HG03060 (cell line): ENCODE measurements around the gene ZBTB7B.

Source experiments
- ATAC-seq: cut with Tn5 transposase; IDR thresholded peaks from one replicate; pipeline ENCODE4 v1.9.1; 2021; ENCODE audit warnings: low read depth, moderate number of reproducible peaks; ENCODE audit not compliant: unreplicated experiment

ZBTB7B gene

DNA sequence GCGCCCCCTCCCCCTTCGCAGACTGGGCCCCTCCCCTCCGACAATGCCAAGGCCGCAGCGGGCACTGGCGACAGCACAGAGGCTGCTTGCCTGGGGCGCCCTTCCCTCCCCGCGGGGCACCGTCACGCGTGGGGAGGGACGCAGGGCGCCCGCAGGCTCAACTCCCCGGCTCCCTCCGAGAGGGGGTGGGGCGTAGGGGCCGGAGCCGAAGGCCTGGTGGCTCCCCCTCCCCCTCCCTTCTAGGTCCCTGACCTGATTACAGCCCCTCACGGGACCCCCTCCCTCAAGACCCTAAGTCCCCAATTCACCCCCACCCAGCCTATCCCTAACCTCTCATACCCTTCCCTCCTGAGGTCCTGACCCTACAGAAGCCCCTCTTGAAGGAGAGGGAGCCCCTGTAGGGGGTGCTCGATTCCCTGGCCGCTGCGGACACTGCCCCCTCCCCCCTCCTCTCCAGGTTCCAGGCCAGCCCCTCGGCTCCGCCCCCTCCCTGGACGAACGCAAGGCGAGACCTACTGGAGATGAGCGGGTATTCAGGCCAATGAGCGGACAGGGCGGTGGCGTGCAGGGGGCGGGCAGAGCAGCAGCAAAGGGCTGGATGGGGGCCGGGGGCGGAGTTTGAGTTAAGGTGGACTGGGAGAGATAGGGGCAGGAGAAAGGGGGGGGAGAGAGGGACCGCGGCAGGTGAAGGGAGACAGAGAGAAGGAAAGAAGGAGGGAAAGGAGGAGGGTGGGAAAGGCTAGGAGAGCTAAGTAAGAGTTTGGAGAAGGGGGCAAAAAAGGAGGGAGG, 733 bp upstream of the ZBTB7B start:
- ATAC-seq, result no peak

DNA sequence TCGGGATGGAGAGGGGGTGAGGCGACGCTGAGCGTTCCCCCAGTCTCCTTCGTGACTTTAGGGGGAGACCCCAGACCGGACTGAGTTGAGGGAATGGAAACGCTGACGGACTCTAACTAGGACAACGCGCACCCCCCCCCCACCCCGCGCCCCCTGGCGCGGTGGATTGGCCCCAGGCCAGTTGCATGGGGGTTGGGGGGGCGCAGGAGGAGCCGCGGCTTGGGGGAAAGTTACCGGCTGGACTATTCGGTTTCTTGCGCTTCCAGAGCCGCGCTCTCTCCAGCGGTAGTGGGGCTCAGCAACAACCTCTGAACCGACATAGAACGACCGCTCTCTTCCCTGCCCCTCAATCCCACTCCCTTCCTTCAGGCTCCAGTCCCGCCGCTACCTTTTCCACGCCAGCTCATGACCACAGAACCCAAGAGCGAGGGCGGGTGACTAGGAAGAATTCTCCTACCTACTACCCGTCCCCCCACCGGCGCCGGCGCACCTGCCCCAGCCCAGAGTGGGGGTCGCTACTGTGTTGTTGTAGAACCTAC, 694 bp downstream of the ZBTB7B start:
- ATAC-seq, result no peak

DNA sequence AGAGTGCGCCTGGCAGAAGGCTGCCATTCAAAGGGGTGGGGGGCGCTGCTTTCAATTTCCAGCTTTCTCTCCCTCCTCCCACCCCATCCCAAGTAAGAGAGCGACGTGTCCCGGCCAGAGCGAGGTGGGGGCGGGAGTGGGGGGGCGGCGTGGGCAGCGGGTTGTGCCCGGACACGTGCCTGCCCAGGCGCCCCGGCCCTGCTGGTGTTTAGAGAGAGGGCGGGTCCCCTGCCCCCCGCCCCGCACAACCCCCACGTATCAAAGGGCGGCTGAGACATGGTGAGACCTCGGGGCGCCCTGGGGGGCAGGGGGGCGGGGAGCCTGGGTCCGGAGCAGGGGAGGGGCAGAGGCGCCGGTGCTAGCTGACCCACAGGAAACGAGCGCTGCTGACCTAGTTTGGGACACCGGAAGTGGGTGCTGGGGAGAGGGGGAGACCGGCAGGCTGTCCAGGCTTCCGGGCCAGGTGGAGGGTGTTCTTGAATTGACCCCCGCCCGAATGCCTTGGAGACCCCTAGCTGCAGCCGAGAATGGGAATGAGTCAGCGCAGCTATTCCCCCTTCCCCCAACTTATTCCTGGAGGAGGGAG, 1.3 kb downstream of the ZBTB7B start:
- ATAC-seq, result no peak

DNA sequence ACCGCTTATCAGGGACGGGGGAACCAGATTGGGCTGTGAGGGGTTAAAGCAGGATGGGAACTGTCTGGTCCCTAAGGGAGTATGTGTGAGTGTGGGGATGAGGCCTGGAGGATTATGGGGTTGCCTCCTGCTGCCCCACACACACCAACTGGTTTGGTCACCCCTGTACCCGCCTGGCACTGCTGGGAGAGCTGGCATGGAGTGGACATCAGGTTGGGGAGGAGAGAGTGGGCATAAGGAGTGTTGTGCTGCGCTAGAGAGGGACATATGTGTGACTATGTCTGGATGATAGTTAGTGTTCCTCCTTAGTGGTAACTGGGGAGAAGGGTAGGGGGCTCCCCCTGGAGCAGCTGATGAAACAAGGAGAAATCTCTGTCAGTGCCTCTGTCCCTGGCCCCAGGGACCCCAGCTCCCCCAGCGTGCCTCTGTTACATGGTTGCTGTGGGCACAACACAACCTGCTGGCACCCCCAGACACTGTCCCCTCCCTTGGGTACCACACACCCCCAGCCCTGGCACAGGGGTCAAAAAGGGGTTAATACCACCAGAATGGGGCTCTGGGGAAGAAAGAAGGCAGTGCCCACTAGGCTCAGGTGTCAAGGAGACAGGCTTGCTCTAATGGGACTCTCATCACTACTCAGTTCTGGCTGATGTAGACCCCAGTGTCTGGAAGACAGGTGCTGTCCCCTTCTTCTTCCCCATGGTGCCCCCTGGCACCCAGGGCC, 1.9 kb downstream of the ZBTB7B start:
- ATAC-seq, result no peak

DNA sequence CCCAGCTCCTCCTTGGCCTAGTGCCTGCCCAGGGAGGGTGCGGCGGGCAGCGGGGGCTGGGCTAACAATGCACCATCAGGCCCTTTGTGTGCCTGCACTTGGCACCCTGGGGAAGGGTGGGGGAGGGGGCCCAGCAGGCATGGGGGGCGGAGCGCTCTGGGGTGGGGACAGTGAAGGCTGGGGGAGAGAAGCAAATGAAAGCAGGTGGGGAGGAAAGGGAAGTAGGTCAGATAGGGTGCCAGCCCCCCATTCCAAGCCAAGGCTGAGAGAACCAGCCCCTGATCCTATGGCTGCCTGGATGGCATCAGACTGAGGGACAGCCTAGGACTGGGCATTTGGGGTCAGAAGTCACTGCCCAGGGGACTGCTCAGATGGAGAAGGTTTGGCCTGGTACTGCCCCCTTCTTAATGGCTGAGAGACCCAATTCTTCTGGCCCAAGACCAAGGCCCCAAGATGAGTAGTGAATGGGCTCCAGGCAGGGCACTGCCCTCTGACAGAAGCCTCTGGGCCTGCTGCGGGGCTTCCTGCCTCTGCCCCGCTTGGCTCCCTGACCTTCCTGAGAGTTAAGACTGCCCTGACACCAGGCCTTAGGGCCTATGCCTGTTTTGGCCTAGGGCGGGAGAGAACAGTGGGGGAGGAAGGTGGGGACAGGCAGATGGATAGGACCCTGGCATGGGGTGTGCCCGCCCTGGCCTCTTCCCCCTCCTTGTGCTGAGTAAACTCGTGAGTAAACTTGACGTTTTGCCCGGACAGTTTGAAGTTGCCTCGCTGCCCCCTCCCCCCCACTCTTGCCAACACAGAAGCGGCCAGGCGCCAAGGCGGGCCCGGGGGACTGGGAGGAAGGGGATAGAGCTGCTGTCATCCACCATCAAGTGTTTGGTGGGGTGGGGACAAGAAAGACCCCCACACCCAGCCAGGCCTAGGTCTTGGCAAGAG, 2.7 kb downstream of the ZBTB7B start:
- ATAC-seq, result no peak

DNA sequence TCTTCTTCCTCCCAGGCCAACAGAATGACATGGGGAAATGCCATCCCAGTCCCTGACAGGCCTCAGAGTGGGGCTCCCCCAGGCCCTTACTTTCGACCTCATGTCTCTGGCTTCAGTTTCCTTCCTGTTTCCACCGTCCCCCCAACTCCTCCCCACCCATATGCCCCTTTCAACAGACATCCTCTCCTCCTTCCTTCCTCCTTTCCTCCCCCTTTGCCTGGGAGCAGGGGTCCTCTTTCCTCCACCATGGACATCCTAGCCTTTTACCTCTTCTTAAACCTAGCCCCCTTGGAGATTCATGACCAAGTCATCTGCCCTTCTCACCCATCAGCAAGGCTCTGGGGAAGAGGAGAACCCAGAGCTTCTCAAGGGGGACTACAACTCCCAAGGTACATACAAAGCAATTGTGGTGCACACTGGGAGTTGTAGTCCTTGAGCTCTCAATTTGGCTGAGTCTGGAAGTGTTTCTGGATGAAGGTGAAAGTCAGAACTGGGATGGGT, 4.0 kb downstream of the ZBTB7B start:
- no peak for ATAC-seq

DNA sequence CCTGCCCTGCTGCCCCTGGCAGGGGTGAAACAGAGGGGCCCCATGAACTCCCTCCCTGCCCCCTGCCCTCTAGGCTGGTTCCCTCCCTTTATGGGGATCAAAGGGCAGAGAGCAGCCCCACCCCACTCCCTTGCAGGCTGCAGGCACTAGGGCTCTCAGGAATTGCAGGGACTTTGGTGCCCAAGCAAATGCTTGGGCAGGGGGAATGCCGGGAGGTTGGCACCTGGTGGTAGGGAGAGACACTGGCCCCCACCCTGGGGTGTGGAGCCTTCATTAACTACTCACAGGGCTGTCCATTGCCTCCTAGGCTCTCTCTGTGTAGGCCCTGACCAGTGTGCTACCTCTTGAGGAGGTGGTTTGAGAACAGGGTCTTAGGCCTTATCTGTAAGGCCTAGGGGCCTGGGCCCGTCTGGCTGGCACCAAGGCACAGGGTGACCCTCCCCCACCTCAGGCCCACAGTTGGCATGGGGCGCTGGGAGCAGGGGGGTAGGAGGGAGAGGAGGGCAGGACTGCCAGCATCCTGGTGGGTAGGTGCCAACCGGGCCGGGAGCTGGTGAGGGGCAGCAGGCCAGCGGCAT, 4.7 kb downstream of the ZBTB7B start:
- ATAC-seq, result no peak

DNA sequence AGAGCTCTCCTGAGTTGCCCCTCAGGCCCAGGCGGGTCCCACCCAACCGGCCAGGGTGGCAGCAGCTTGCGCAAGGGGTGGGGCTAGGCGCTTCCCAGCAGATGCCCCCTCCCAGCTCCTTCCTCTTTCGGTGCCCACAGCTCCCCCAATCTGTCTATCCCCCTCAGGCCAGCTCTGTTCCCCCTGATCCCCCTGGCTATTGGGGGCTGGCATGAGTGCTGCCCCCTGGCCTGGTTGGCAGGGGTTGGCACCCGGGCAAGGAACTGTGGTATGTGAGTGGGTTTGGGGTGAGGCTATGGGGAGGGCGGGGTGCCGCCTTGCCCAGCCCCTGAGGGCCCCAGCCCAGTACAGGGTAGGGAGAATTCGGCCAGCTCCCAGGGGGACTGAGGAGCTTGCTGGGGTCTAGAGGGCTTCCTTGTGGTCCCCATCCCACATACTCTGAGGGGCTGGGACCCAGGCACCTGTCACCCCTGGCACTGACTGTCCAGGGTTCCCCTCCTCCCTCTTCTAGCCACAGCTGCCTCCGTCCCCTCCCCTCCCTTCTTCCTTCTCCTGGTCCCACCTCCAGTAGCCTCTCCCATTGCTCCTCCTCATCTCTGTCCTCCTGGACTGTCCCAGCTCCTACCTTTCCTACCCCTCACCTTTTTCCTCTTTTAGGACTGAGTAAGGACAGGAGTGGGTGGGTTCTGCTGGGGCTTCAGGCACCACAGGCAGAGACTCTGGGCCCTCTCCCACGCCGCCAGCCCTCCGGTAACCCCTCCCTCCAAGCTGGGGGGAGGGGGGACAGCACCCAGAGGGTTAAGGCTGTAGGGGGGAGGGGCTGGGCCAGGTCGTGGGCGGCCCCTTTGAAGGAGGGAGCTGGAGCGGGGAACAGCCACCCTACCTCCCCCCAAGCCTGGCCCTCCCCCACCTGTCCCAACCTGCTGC, 5.7 kb downstream of the ZBTB7B start:
- ATAC-seq, result no peak

DNA sequence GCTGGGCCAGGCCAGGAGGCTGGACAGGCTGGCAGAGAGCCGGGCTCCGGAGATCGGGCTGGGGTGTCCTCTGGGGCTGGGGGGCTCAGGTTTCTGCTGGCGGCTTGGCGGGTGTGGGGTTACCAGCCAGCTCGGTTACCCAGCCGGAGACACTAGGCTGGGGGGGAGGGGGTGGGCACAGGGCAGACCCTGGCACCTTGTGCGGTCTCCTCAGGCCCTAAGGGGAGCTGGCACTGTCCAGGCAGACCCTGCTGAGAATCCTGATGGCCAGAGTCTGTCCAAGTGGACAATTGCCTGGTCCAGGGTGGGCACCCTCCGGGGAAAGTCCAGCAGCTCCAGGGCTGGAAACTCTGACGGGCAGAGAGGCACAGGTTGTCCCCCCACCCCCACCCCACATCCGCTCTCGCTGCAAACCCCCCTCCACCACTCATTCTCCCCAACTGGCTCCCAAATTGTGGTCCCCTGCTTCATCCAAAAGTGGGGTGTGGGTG, 6.7 kb downstream of the ZBTB7B start:
- ATAC-seq, result no peak

DNA sequence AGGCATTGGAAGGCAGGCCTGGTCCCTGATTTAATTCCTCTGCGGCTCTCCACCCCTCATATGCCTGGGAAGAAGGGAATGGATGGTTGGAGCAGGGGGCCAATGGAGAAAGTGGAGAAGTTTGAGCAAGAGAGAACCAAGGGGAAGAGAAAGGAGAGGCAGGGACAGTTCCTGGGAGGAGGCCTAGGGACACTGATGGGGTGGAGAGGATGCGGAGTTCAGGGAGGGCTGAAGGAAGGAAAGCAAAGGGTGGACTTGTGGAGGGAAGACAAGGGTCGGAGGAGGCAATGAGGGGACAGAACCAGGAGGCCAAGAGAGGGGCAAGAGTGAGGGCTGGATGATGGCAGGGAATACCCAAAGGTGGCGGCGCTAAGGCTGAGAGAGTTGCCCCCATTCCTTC, 7.1 kb downstream of the ZBTB7B start:
- ATAC-seq, result no peak

DNA sequence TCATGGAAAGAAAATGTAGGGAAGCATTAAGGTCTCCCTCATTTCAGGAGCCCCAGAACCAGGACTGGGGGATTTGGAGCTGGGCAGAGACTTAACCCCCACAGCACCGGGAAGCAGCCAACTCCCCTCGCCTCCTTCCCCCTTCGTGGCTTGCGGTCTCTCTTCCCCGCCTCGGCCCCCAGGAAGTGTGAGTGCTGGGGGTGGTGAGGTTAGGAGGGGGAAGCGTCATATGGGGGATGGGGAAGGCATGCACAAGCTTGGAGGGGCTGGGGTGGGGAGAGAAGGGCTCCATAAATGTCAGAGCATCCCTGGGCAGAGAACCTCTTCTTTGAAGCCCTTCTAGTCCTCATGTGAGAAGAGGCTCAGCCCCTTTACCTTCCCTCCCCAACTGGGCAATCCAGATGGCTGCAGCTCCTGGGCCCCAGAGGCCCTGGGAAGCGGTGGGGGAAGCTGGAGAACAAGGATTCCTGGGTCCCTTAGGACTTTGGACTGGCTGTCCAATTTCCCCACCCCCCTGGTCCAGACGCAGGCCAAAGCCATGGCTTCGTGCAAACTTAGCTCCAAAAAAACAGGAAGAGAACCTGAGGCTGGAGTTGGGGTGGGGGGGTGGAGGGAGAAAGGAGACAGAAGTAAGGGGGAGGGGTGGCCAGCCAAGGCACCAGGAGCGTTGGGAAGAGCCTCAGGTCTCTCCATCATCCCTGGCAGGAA, 7.8 kb downstream of the ZBTB7B start:
- ATAC-seq, result no peak

DNA sequence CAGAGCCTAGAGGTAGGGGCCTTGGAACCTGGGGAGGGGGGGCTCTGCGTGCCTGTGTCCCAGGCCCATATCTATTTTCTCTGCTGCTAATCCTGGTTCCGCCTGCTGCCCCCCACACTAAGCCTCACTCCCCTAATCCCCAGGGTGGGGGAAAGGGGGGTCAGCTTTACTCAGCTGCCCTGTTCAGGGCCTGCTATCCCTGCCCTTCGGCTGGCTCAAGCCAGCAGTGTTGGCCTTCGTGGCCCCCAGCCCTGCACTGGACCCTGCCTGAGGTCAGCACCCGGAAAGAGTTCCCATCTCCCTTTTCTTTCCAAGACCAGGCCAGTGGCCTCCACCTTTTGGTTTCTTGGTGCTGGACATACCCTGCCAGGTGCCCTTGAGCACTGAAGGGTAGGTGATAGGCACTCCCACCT, 8.4 kb downstream of the ZBTB7B start:
- no peak for ATAC-seq

DNA sequence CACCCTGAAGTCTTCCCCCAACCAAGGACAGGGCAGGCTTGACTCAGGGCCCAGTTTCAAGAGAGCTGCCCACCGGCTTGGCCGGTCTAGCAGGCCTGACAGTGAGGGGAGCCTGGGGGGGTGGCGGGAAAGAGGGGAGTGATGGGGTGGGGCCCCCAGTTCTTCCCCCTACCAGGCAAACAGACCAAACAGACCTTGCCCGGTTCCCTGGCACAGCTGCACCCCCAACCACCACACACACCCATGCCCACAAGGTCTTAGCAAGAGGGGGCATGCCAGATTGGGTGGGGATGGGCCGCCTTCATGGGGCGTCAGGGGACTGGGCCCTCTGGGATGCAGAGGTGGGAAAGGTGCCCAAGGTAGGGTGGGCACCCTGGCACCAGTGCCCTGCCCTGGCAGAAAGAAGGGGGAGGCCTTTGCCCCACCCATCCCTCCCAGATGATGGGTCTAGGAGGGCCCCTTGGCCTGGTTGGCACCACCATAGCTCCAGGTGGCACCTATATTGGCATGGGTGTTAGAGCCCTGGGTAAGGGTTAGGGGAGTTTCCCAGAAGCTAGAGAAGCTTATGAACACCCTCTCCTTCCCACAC, 8.9 kb downstream of the ZBTB7B start:
- no peak for ATAC-seq

DNA sequence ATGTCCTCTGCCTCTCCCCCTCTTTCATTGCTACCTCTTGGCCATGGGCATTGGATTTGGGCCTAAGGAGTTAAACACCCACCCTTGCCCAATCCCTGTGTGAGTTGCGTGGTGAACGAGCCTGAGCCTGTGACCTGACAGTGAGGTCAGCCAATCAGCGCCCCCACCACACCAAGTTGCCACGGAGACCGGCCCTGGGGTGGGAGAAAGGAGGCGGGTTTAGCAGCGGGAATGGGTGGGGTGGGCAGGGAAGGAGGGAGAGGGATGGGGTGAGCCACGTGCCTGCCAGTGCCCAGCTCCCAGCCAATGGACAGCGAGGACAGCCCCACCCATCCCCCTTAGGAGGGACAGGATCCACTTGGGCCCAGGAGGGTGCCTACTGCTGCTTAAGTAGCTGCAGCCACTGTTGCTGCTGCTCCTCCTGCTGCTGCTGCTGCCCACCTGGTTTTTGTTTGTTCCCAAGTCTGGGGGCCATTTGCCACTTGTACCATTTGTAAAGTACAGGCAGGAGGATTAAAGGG, 9.5 kb downstream of the ZBTB7B start:
- no peak for ATAC-seq

DNA sequence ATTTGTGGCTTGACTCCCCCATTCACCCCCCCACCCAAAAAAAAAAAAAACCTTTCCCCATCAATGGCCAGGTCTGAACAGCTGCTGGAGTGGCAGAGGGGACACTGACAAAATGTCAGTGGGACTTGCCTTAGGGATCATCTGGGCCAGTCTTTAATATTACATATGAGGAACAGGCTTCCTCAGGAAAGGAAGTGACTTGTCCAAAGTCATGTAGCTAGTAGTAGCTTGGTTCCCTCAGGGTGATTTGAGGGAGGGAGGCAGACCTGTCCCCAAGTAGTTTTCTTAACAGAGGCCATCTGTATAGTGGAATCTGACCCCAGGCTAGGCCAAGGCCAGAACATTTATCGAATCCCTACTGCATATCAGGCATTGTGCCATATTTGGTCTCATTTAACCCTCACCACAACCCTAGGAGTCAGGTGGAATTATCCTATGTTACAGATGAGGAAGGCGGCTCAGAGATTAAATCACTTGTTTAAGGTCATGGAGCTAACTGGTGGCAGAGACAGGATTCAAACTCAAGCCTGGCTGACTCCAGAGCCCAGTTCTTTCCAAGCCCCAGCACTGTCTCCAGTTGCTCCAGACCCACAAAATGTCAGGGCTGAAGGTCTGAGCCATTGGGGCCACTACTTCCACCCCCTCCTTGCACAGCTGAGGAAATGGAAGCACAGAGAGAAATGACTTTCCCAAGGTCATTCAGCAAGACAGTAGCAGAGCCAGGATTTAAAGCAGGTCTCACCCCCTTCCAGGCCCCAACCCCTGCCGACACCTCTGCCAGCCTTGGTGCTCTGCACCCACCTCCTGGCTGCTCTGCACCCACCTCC, 10.4 kb downstream of the ZBTB7B start:
- no peak for ATAC-seq

DNA sequence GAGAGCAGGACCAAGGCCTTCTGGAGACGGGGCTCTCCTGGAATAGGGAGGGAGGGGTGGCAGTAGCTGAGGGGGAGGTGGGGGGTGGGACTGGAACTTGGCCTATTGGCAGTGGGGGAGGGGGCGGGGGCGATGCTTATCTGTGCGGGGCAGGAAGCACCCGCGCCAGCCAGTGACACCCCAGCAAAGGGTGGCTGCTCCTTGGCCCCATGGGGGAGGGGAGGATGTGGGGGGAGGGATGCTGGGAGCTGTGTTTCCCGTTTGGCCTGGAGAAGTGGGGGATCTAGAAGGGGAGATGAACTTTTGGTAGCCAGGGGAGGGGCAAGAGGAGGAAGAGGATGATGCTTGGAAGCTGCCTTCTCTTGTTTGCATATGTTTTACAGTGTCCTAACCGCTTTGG, 11.0 kb downstream of the ZBTB7B start:
- ATAC-seq, result no peak
